Keratinocyte (primary cell): ENCODE results near the gene GSTCD. TPM values are rescaled to one million over a fixed set of nuclear protein-coding genes. Genes with fewer than 3 reads are reported as not detected.
A peak's percentile ranks its signal among the peaks of the same experiment; 100 is the strongest.

Experiments
- DNase-seq: peaks from one replicate; pipeline ENCODE4 v3.0.0-alpha.2; 2011; ENCODE audit warnings: low read depth, missing footprints, low spot score
- FAIRE-seq: peaks from 2 replicates; lab custom pipeline; 2011; peaks lifted over from hg19 to GRCh38; lab: Jason Lieb, UNC
- H2AFZ ChIP-seq: 2 replicates; pipeline ENCODE4 v1.6.0; 2012; ENCODE audit warnings: low read length, control low read depth, inconsistent platforms; ENCODE audit not compliant: control insufficient read depth
- H3K27ac ChIP-seq: 2 replicates; pipeline ENCODE4 v1.5.1; 2011; ENCODE audit warnings: low read length; ENCODE audit not compliant: control insufficient read depth, insufficient read depth
- H3K27me3 ChIP-seq: 3 replicates; pipeline ENCODE4 v1.6.0; 2011; ENCODE audit warnings: low read length; ENCODE audit not compliant: control insufficient read depth, insufficient read depth; ENCODE audit errors: extremely low read depth
- H3K36me3 ChIP-seq, 2 experiments: 2 replicates in 1 of 2; 3 replicates in 1 of 2; pipeline ENCODE4 v1.5.1; 2011; ENCODE audit warnings: low read length in 2 of 2, mild to moderate bottlenecking in 1 of 2; ENCODE audit not compliant: control insufficient read depth in 2 of 2, insufficient read depth in 2 of 2; ENCODE audit errors: extremely low read depth in 1 of 2
- H3K4me1 ChIP-seq: 3 replicates; pipeline ENCODE4 v1.5.1; 2011; ENCODE audit warnings: low read length; ENCODE audit not compliant: control insufficient read depth, insufficient read depth; ENCODE audit errors: extremely low read depth
- H3K4me2 ChIP-seq: 3 replicates; pipeline ENCODE4 v1.6.0; 2011; ENCODE audit warnings: low read depth, low read length; ENCODE audit not compliant: control insufficient read depth, insufficient read depth; ENCODE audit errors: extremely low read depth
- H3K4me3 ChIP-seq, 3 experiments: fragments of 200-600 bp in 1 of 3; sonication (generic) in 1 of 3; 2 replicates in 2 of 3; 3 replicates in 1 of 3; pipeline ENCODE4 v1.5.1; 2011 to 2016; ENCODE audit warnings: low read length in 3 of 3, mild to moderate bottlenecking in 3 of 3, control low read depth in 2 of 3, inconsistent platforms in 1 of 3, low read depth in 1 of 3, mixed read lengths in 1 of 3, mixed run types in 1 of 3, moderate library complexity in 1 of 3; ENCODE audit not compliant: control insufficient read depth in 2 of 3, insufficient read depth in 2 of 3; ENCODE audit errors: extremely low read depth in 1 of 3
- H3K79me2 ChIP-seq: 2 replicates; pipeline ENCODE4 v1.6.0; 2012; ENCODE audit warnings: low read length; ENCODE audit not compliant: control insufficient read depth, insufficient read depth
- H3K9ac ChIP-seq: 3 replicates; pipeline ENCODE4 v1.6.0; 2011; ENCODE audit warnings: low read length; ENCODE audit not compliant: control insufficient read depth, insufficient read depth; ENCODE audit errors: extremely low read depth
- H3K9me1 ChIP-seq: 3 replicates; pipeline ENCODE4 v1.6.0; 2011; ENCODE audit warnings: low read length; ENCODE audit not compliant: control insufficient read depth, insufficient read depth; ENCODE audit errors: extremely low read depth
- H3K9me3 ChIP-seq: 2 replicates; pipeline ENCODE4 v1.5.1; 2012; ENCODE audit warnings: low read depth, low read length; ENCODE audit not compliant: control insufficient read depth
- H4K20me1 ChIP-seq: 3 replicates; pipeline ENCODE4 v1.6.0; 2011; ENCODE audit warnings: low read length; ENCODE audit not compliant: control insufficient read depth, insufficient read depth; ENCODE audit errors: extremely low read depth
- CTCF ChIP-seq, 3 experiments: IDR thresholded peaks in 1 of 3; conservative IDR thresholded peaks in 1 of 3; optimal IDR thresholded peaks in 1 of 3; 2 replicates in 2 of 3; 3 replicates in 1 of 3; pipeline versions ENCODE3 to v1.5.1; 2011; ENCODE audit warnings: low read length in 3 of 3, mild to moderate bottlenecking in 3 of 3, moderate library complexity in 2 of 3, control low read depth in 1 of 3, inconsistent platforms in 1 of 3; ENCODE audit not compliant: insufficient read depth in 2 of 3; ENCODE audit errors: extremely low read depth in 1 of 3
- EZH2 ChIP-seq: IDR thresholded peaks from one replicate; pipeline ENCODE4 v1.6.1; 2012; ENCODE audit warnings: inconsistent platforms, mild to moderate bottlenecking, low read length, moderate library complexity
- dilution Hi-C: fragments of 300-500 bp; cut with MboI; formaldehyde crosslinking; loops from one replicate; pipeline ENCODE4 v1.7.0; 2020; ENCODE audit warnings: low sequenced_read_pairs; ENCODE audit not compliant: extremely low pct_ligation_motif_present
- polyA minus RNA-seq, 3 experiments: library from RNA; depleted of rRNA, polyadenylated mRNA; stranded (reverse); fragments of >200 nt; gene quantifications; 1 replicate in 1 of 3; 2 replicates in 1 of 3; 3 replicates in 1 of 3; pipeline ENCODE4 v1.2.3, GENCODE V29; 2011
- polyA plus RNA-seq, 5 experiments: library from polyadenylated mRNA; depleted of rRNA in 3 of 5; stranded (reverse) in 3 of 5; stranded (forward) in 1 of 5; unstranded in 1 of 5; fragments of >200 nt; gene quantifications; 1 replicate in 1 of 5; 2 replicates in 3 of 5; 3 replicates in 1 of 5; pipeline versions ENCODE4 v1.2.1 to v1.2.3, GENCODE V29; 2011 to 2012; ENCODE audit warnings: missing spikeins in 2 of 5, low read depth in 1 of 5, low replicate concordance in 1 of 5

The GSTCD gene
- polyA plus RNA-seq (13.8 to 23.2 TPM (median 16.8 TPM) in 3 replicates), polyA minus RNA-seq (5.4 to 25.1 TPM (median 15.7 TPM) in 3 replicates)
- polyA plus RNA-seq (2011; ENCODE audit: low read depth), result 2.3 TPM
- 10.2 and 24.0 TPM in 2 replicates for polyA plus RNA-seq (2011; cell fraction: cytosol; rRNA removed)
- 14.7 and 19.3 TPM in 2 replicates for polyA plus RNA-seq (2011; cell fraction: nucleus; rRNA removed)
- polyA plus RNA-seq (2012; ENCODE audit: low replicate concordance), result 3.2 and 8.4 TPM in 2 replicates
- polyA minus RNA-seq (2011; cell fraction: cytosol; rRNA and poly(A)+ RNA removed), result 13.8 TPM
- polyA minus RNA-seq (2011; cell fraction: nucleus; rRNA and poly(A)+ RNA removed), result 17.7 and 29.1 TPM in 2 replicates

GRCh38 chr4:105708181-105709080 lies at the start of gene GSTCD, which contains the start of gene INTS12:
Gene GSTCD (plus strand): TSS chr4:105708784. CDS start chr4:105717614, 8,830 bp downstream.
Gene INTS12 (minus strand): TSS chr4:105708689. CDS start chr4:105700005, 8,684 bp downstream.
- Histone ChIP-seq H3K27me3 (no peaks in the 10 kb centered on the region), H4K20me1 (no peaks in the 10 kb centered on the region), H3K36me3 (peaks cover 0 to 2% of the 10 kb centered on the region in 2 experiments), H3K9me1 (no peaks in the 10 kb centered on the region), H3K4me1 (peaks cover 30% of the 10 kb centered on the region), H2AFZ (peak within 1 kb of the TSS; percentile 98), H3K27ac (peak within 1 kb of the TSS; percentile 92), H3K79me2 (peaks cover 91% of the 10 kb centered on the region), H3K4me2 (peak within 1 kb of the TSS; percentile 94), H3K4me3 (peak within 1 kb of the TSS; percentile 72 to 95 (median 89)), H3K9me3 (no peaks in the 10 kb centered on the region), H3K9ac (peak within 1 kb of the TSS; percentile 96)
- no peak for TF ChIP-seq CTCF (optimal IDR thresholded peaks at IDR 0.05 in 1 of 3, IDR thresholded peaks at IDR 0.05 in 1 of 3, conservative IDR thresholded peaks at IDR 0.05 in 1 of 3; ENCODE audit: extremely low read depth in 1 of 3, insufficient read depth in 2 of 3, low read length in 3 of 3)
- TF ChIP-seq EZH2, result no peak
- DNase-seq (no peak), FAIRE-seq (peak; percentile 80)
- dilution Hi-C loops, result no loop called here

GRCh38 chr4:105659190-105659589 lies 49.4 kb upstream of the GSTCD start:
- Histone ChIP-seq H3K36me3 (no peaks in the 10 kb centered on the region), H3K4me2 (no peak overlapping the region), H3K9me3 (no peaks in the 10 kb centered on the region), H3K9ac (no peak overlapping the region), H3K9me1 (no peaks in the 10 kb centered on the region), H3K27me3 (no peaks in the 10 kb centered on the region), H3K79me2 (no peaks in the 10 kb centered on the region), H4K20me1 (no peaks in the 10 kb centered on the region), H3K27ac (no peak overlapping the region), H3K4me1 (peaks cover 10% of the 10 kb centered on the region), H3K4me3 (no peak overlapping the region), H2AFZ (no peak overlapping the region)
- FAIRE-seq (no peak), DNase-seq (no peak)
- TF ChIP-seq EZH2, result no peak
- TF ChIP-seq CTCF (optimal IDR thresholded peaks at IDR 0.05 in 1 of 3, IDR thresholded peaks at IDR 0.05 in 1 of 3, conservative IDR thresholded peaks at IDR 0.05 in 1 of 3; ENCODE audit: extremely low read depth in 1 of 3, insufficient read depth in 2 of 3, low read length in 3 of 3), result no peak
- dilution Hi-C loops, result no loop called here
